Right ventricle myocardium inferior (tissue), 1 donor: ENCODE data around the gene CRABP2. TPM values are rescaled to one million over a fixed set of nuclear protein-coding genes. Genes with fewer than 3 reads are reported as not detected.

Experiments
- ATAC-seq: fragments of 200-7000 bp; cut with Tn5 transposase; one replicate; pipeline ENCODE4 v1.9.1; 2020; ENCODE audit warnings: mild to moderate bottlenecking, moderate library complexity
- DNase-seq: peaks from one replicate; pipeline ENCODE4 v3.0.0; 2021; ENCODE audit errors: missing footprints
- intact Hi-C: fragments of 100-400 bp; cut with DNase I; formaldehyde crosslinking; loops from one replicate; pipeline ENCODE4 v1.11.0; 2022
- total RNA-seq: library from RNA; stranded (reverse); fragmentation: NEBNext Ultra II Directional; extraction: Animal tissue kit (Norgen Biotek cat#: 25700); gene quantifications from one replicate; pipeline ENCODE4 v1.2.1, GENCODE V29; 2021
- donor health status: DM: no; HTN: yes; CAD: no; lungs with severe emphysema.

CRABP2 gene
- total RNA-seq, 1 donor from 2014 or later = not detected

- peak; percentile 45 for DNase-seq
- no peak for ATAC-seq
- intact Hi-C loops = no loop called here
Measured at GRCh38 chr1:156652131-156652991, 53.0 kb downstream of the CRABP2 start.

Other genes with a start within 250 kb of the CRABP2 start
- 99.7 TPM for gene MEF2D, start 204.8 kb downstream of the CRABP2 start, total RNA-seq
- 1.2 TPM for gene IQGAP3, start 133.0 kb downstream of the CRABP2 start, total RNA-seq
- not detected for gene TTC24, start 125.9 kb downstream of the CRABP2 start, total RNA-seq
- 116 TPM for gene NAXE, start 113.8 kb downstream of the CRABP2 start, total RNA-seq
- gene GPATCH4, start 104.1 kb downstream of the CRABP2 start, total RNA-seq = 14.6 TPM
- 1.4 TPM for gene HAPLN2, start 86.2 kb downstream of the CRABP2 start, total RNA-seq
- 0.35 TPM for gene BCAN, start 63.5 kb downstream of the CRABP2 start, total RNA-seq
- 131 TPM for gene NES, start 28.2 kb downstream of the CRABP2 start, total RNA-seq
- 16.6 TPM for gene METTL25B, start 22.9 kb upstream of the CRABP2 start, total RNA-seq
- 13.1 TPM for gene ISG20L2, start 23.2 kb upstream of the CRABP2 start, total RNA-seq
- 103 TPM for gene MRPL24, start 35.5 kb upstream of the CRABP2 start, total RNA-seq
- 183 TPM for gene HDGF, start 46.1 kb upstream of the CRABP2 start, total RNA-seq
- gene PRCC, start 62.0 kb upstream of the CRABP2 start, total RNA-seq = 42.9 TPM
- 2.2 TPM for gene SH2D2A, start 111.3 kb upstream of the CRABP2 start, total RNA-seq
- gene INSRR, start 153.5 kb upstream of the CRABP2 start, total RNA-seq = 0.46 TPM
- gene NTRK1, start 155.3 kb upstream of the CRABP2 start, total RNA-seq = 2.4 TPM
- gene PEAR1, start 188.1 kb upstream of the CRABP2 start, total RNA-seq = 8.1 TPM
- gene LRRC71, start 215.0 kb upstream of the CRABP2 start, total RNA-seq = not detected